Calu3 (cell line): ENCODE measurements around the gene OR2AT4. TPM values are rescaled to one million over a fixed set of nuclear protein-coding genes. Genes with fewer than 3 reads are reported as not detected.

Source experiments
- BruUV-seq: library from RNA; stranded (reverse); fragments of 400-500 nt; replicated peaks from 2 replicates; lab custom pipeline; 2021; lab: Mats Ljungman, UMichigan
- CTCF ChIA-PET: fragments of 300-600 bp; sonication (Branson Sonifier 250); formaldehyde crosslinking; loops from one replicate; lab custom pipeline; 2022; ENCODE audit warnings: antibody characterized with exemption; lab: Charles Lee
- DNase-seq: peaks from one replicate; pipeline ENCODE4 v3.0.0; 2022
- H3K27ac Mint-ChIP-seq: one replicate; pipeline ENCODE4 v1.8.0; 2022; ENCODE audit warnings: mixed read lengths; ENCODE audit not compliant: unreplicated experiment
- H3K27me3 Mint-ChIP-seq: one replicate; pipeline ENCODE4 v1.8.0; 2022; ENCODE audit warnings: mixed read lengths; ENCODE audit not compliant: unreplicated experiment
- H3K36me3 Mint-ChIP-seq: one replicate; pipeline ENCODE4 v1.8.0; 2022; ENCODE audit warnings: mild to moderate bottlenecking, moderate library complexity, mixed read lengths; ENCODE audit not compliant: insufficient read depth, unreplicated experiment
- H3K4me1 Mint-ChIP-seq: one replicate; pipeline ENCODE4 v1.8.0; 2022; ENCODE audit warnings: mild to moderate bottlenecking, low read depth, mixed read lengths; ENCODE audit not compliant: unreplicated experiment
- H3K4me3 Mint-ChIP-seq: one replicate; pipeline ENCODE4 v1.8.0; 2022; ENCODE audit warnings: mild to moderate bottlenecking, low read depth, moderate library complexity, mixed read lengths; ENCODE audit not compliant: unreplicated experiment
- H3K9me3 Mint-ChIP-seq: one replicate; pipeline ENCODE4 v1.8.0; 2022; ENCODE audit warnings: low read depth, mixed read lengths; ENCODE audit not compliant: unreplicated experiment
- CTCF ChIP-seq: fragments of 200-600 bp; IDR thresholded peaks from one replicate; pipeline ENCODE4 v1.8.0; 2022; ENCODE audit warnings: antibody characterized with exemption; ENCODE audit not compliant: unreplicated experiment
- intact Hi-C: fragments of 100-400 bp; cut with micrococcal nuclease; formaldehyde crosslinking; loops from one replicate; pipeline ENCODE4 v1.10.0; 2022; ENCODE audit not compliant: unreplicated experiment
- total RNA-seq: library from RNA; stranded (reverse); gene quantifications from 2 replicates; pipeline ENCODE4 v1.2.3, GENCODE V29; 2022

Gene OR2AT4
- total RNA-seq, 1 experiment from 2014 or later = not detected

- Mint-ChIP-seq H3K9me3 (peaks cover 4% of the 10 kb centered on the region), H3K36me3 (no peaks in the 10 kb centered on the region), H3K27me3 (no peaks in the 10 kb centered on the region), H3K27ac (no peak overlapping the region), H3K4me3 (no peak overlapping the region), H3K4me1 (no peaks in the 10 kb centered on the region)
- CTCF ChIA-PET = interaction anchor here (0.7 to 1.0 kb wide), 2 partner anchors 9 to 17 kb away, joined by 3 to 4 read pairs; no protein-coding TSS in a partner anchor
- BruUV-seq = no TSS peak
- intact Hi-C loops = no loop called here
- DNase-seq = no peak
- TF ChIP-seq CTCF = no peak
Measured at GRCh38 chr11:75066061-75066460, 30.6 kb downstream of the OR2AT4 start.

- H3K36me3 Mint-ChIP-seq = no peaks in the 10 kb centered on the region
- DNase-seq = no peak
- H3K9me3 Mint-ChIP-seq = peaks cover 4% of the 10 kb centered on the region
- CTCF ChIA-PET = interaction anchor here (0.6 kb wide), 1 partner anchor 328 kb away, joined by 3 read pairs; no protein-coding TSS in a partner anchor
- no peak overlapping the region for H3K4me3 Mint-ChIP-seq
- TF ChIP-seq CTCF = no peak
- no TSS peak for BruUV-seq
- no peaks in the 10 kb centered on the region for H3K27me3 Mint-ChIP-seq
- H3K27ac Mint-ChIP-seq = no peak overlapping the region
- intact Hi-C loops = no loop called here
- H3K4me1 Mint-ChIP-seq = no peaks in the 10 kb centered on the region
Measured at GRCh38 chr11:75063741-75064314, 32.8 kb downstream of the OR2AT4 start.

- no TSS peak for BruUV-seq
- H3K9me3 Mint-ChIP-seq = no peaks in the 10 kb centered on the region
- intact Hi-C loops = no loop called here
- DNase-seq = no peak
- H3K4me1 Mint-ChIP-seq = no peaks in the 10 kb centered on the region
- no peaks in the 10 kb centered on the region for H3K27me3 Mint-ChIP-seq
- H3K27ac Mint-ChIP-seq = no peak overlapping the region
- TF ChIP-seq CTCF = no peak
- CTCF ChIA-PET = interaction anchor here (0.6 to 1.4 kb wide), 3 partner anchors 10 to 948 kb away, joined by 3 read pairs; no protein-coding TSS in a partner anchor
- H3K36me3 Mint-ChIP-seq = no peaks in the 10 kb centered on the region
- H3K4me3 Mint-ChIP-seq = no peak overlapping the region
Measured at GRCh38 chr11:75059299-75059698, 37.4 kb downstream of the OR2AT4 start.

- no TSS peak for BruUV-seq
- H3K27ac Mint-ChIP-seq = no peak overlapping the region
- no peak for TF ChIP-seq CTCF
- H3K4me1 Mint-ChIP-seq = peaks cover 2% of the 10 kb centered on the region
- CTCF ChIA-PET = interaction anchor here (1.0 kb wide), 1 partner anchor 9 kb away, joined by 3 read pairs; no protein-coding TSS in a partner anchor
- intact Hi-C loops = no loop called here
- H3K27me3 Mint-ChIP-seq = no peaks in the 10 kb centered on the region
- no peak for DNase-seq
- H3K4me3 Mint-ChIP-seq = no peak overlapping the region
- no peaks in the 10 kb centered on the region for H3K36me3 Mint-ChIP-seq
- peaks cover 9% of the 10 kb centered on the region for H3K9me3 Mint-ChIP-seq
Measured at GRCh38 chr11:75056814-75057213, 39.9 kb downstream of the OR2AT4 start.
